GM23338 (cell line): ENCODE data around the gene SVOPL. TPM values are rescaled to one million over a fixed set of nuclear protein-coding genes. Genes with fewer than 3 reads are reported as not detected.

ENCODE experiments used
- ATAC-seq: fragments of 200-7000 bp; cut with Tn5 transposase; 3 replicates; pipeline ENCODE4 v1.9.1; 2020
- DNase-seq: peaks from one replicate; pipeline ENCODE4 v3.0.0-alpha.2; 2015; ENCODE audit warnings: low spot score
- H2AFZ ChIP-seq: fragments of 200-600 bp; sonication (generic); 2 replicates; pipeline ENCODE4 v1.8.0; 2016; ENCODE audit warnings: antibody characterized with exemption, mild to moderate bottlenecking, moderate library complexity
- H3F3A ChIP-seq: fragments of 200-600 bp; sonication (generic); replicated peaks from 2 replicates; pipeline ENCODE4 v1.8.0; 2017; ENCODE audit warnings: antibody characterized with exemption, mixed run types, low read depth
- H3K27ac ChIP-seq: fragments of 200-600 bp; sonication (generic); 2 replicates; pipeline ENCODE4 v1.6.1; 2016; ENCODE audit warnings: low read depth
- H3K27me3 ChIP-seq: fragments of 200-600 bp; sonication (generic); 2 replicates; pipeline ENCODE4 v1.8.0; 2016; ENCODE audit warnings: mild to moderate bottlenecking, mixed run types, moderate library complexity; ENCODE audit not compliant: insufficient read depth
- H3K36me3 ChIP-seq: fragments of 200-600 bp; sonication (generic); 2 replicates; pipeline ENCODE4 v1.8.0; 2016; ENCODE audit warnings: mild to moderate bottlenecking; ENCODE audit not compliant: insufficient read depth
- H3K4me1 ChIP-seq: fragments of 200-600 bp; sonication (generic); 2 replicates; pipeline ENCODE4 v1.8.0; 2016; ENCODE audit warnings: mild to moderate bottlenecking, moderate library complexity; ENCODE audit not compliant: insufficient read depth
- H3K4me2 ChIP-seq: fragments of 200-600 bp; sonication (generic); 2 replicates; pipeline ENCODE4 v1.7.1; 2017; ENCODE audit warnings: mixed run types
- H3K4me3 ChIP-seq: fragments of 200-600 bp; sonication (generic); 2 replicates; pipeline ENCODE4 v1.6.1; 2016; ENCODE audit warnings: mixed run types
- H3K79me2 ChIP-seq: fragments of 200-600 bp; sonication (generic); replicated peaks from 2 replicates; pipeline ENCODE4 v1.8.0; 2017; ENCODE audit warnings: mild to moderate bottlenecking; ENCODE audit not compliant: insufficient read depth
- H3K9me2 ChIP-seq: fragments of 200-600 bp; sonication (generic); 2 replicates; pipeline ENCODE4 v1.8.0; 2017; ENCODE audit not compliant: insufficient read depth
- H4K20me1 ChIP-seq: fragments of 200-600 bp; sonication (generic); replicated peaks from 2 replicates; pipeline ENCODE4 v1.8.0; 2017; ENCODE audit warnings: mild to moderate bottlenecking; ENCODE audit not compliant: insufficient read depth
- H3K27ac Mint-ChIP-seq: 2 replicates; pipeline ENCODE4 v1.8.0; 2020; ENCODE audit warnings: inconsistent platforms, mild to moderate bottlenecking, moderate library complexity, mixed read lengths
- H3K27me3 Mint-ChIP-seq: 3 replicates; pipeline ENCODE4 v1.8.0; 2022; ENCODE audit warnings: low read depth, mild to moderate bottlenecking, moderate library complexity, mixed read lengths, inconsistent platforms; ENCODE audit not compliant: insufficient read depth, poor library complexity
- H3K36me3 Mint-ChIP-seq: 3 replicates; pipeline ENCODE4 v1.8.0; 2021; ENCODE audit warnings: low read depth, mild to moderate bottlenecking, inconsistent platforms, moderate library complexity, mixed read lengths
- H3K4me1 Mint-ChIP-seq: 3 replicates; pipeline ENCODE4 v1.8.0; 2020; ENCODE audit warnings: mild to moderate bottlenecking, inconsistent platforms, mixed read lengths
- H3K4me3 Mint-ChIP-seq: 3 replicates; pipeline ENCODE4 v1.8.0; 2021; ENCODE audit warnings: moderate library complexity, mild to moderate bottlenecking, inconsistent platforms, mixed read lengths
- H3K9me3 Mint-ChIP-seq: 3 replicates; pipeline ENCODE4 v1.8.0; 2020; ENCODE audit warnings: moderate library complexity, mild to moderate bottlenecking, inconsistent platforms, mixed read lengths
- CREB1 ChIP-seq: fragments of 250-450 bp; sonication (Bioruptor Pico); IDR thresholded peaks from 2 replicates; pipeline ENCODE4 v1.5.0; 2020; ENCODE audit warnings: low read depth, mild to moderate bottlenecking, moderate library complexity
- CTCF ChIP-seq, 2 experiments: fragments of 200-600 bp in 1 of 2; sonication (generic) in 1 of 2; conservative IDR thresholded peaks; 2 replicates each; pipeline versions ENCODE4 v1.5.1 to v1.6.1; 2016 to 2017; ENCODE audit warnings: antibody characterized with exemption in 2 of 2, low read depth in 2 of 2, mild to moderate bottlenecking in 2 of 2, moderate library complexity in 1 of 2
- ETS1 ChIP-seq: IDR thresholded peaks from 2 replicates; pipeline ENCODE4 v1.6.1; 2016; ENCODE audit warnings: antibody characterized with exemption
- EZH2 ChIP-seq: fragments of 200-600 bp; sonication (generic); IDR thresholded peaks from one replicate; pipeline ENCODE4 v1.8.0; 2017; ENCODE audit warnings: antibody characterized with exemption, mild to moderate bottlenecking, low read depth; ENCODE audit not compliant: unreplicated experiment
- EZH2phosphoT487 ChIP-seq: fragments of 200-600 bp; sonication (generic); IDR thresholded peaks from one replicate; pipeline ENCODE4 v1.8.1; 2018; ENCODE audit warnings: antibody characterized with exemption; ENCODE audit not compliant: unreplicated experiment
- NANOG ChIP-seq: IDR thresholded peaks from 2 replicates; pipeline ENCODE4 v1.6.1; 2016; ENCODE audit warnings: antibody characterized with exemption, borderline replicate concordance
- REST ChIP-seq: IDR thresholded peaks from one replicate; pipeline ENCODE4 v1.6.1; 2018; ENCODE audit warnings: antibody characterized with exemption; ENCODE audit not compliant: unreplicated experiment
- STAT1 ChIP-seq: IDR thresholded peaks from one replicate; pipeline ENCODE4 v1.6.1; 2016; ENCODE audit warnings: antibody characterized with exemption; ENCODE audit not compliant: unreplicated experiment
- ZNF114 ChIP-seq: fragments of 250-450 bp; sonication (Bioruptor Pico); IDR thresholded peaks from 2 replicates; pipeline ENCODE4 v1.5.0; 2020; ENCODE audit warnings: mild to moderate bottlenecking, moderate library complexity
- ZNF331 ChIP-seq: fragments of 250-450 bp; sonication (Bioruptor Pico); IDR thresholded peaks from 2 replicates; pipeline ENCODE4 v1.5.0; 2020; ENCODE audit warnings: low read depth, mild to moderate bottlenecking, moderate library complexity
- polyA plus RNA-seq: library from polyadenylated mRNA; unstranded; fragments of >200 nt; fragmentation: Nextera tagmentation; extraction: Ambion mirVana; gene quantifications from 2 replicates; pipeline ENCODE4 v1.2.1, GENCODE V29; 2016
- total RNA-seq: library from RNA; depleted of rRNA; stranded (reverse); fragments of >200 nt; shearing (Covaris generic); gene quantifications from 2 replicates; pipeline ENCODE4 v1.2.3, GENCODE V29; 2014
- TF ChIP-seq, protein P1 (sequence below): fragments of 250-450 bp; sonication (Bioruptor Pico); IDR thresholded peaks from 2 replicates; pipeline ENCODE4 v1.5.0; 2020; ENCODE audit warnings: mild to moderate bottlenecking, moderate library complexity

SVOPL gene
- total and polyA plus RNA-seq, 2 experiments from 2014 or later: 1.4 to 2.1 TPM

- Mint-ChIP-seq H3K36me3 (no peaks in the 10 kb centered on the region; the same call in 2 of the 3 replicates), H3K4me3 (no peak overlapping the region), H3K4me1 (peaks cover 5% of the 10 kb centered on the region; the same call in 1 of the 3 replicates), H3K9me3 (no peaks in the 10 kb centered on the region), H3K27ac (no peak overlapping the region), H3K27me3 (peaks cover 6% of the 10 kb centered on the region)
- Histone ChIP-seq H3K4me3 (no peak overlapping the region), H4K20me1 (no peaks in the 10 kb centered on the region), H3K4me2 (no peak overlapping the region), H3K9me2 (no peaks in the 10 kb centered on the region), H3K4me1 (no peaks in the 10 kb centered on the region), H3K36me3 (no peaks in the 10 kb centered on the region), H3K79me2 (no peaks in the 10 kb centered on the region), H3K27ac (no peak overlapping the region), H3K27me3 (no peaks in the 10 kb centered on the region), H3F3A (no peaks in the 10 kb centered on the region), H2AFZ (no peak overlapping the region)
- ATAC-seq (no peak), DNase-seq (no peak)
- no peak for TF ChIP-seq CTCF (conservative IDR thresholded peaks at IDR 0.05; ENCODE audit: low read depth in 2 of 2)
- TF ChIP-seq STAT1: no peak
- TF ChIP-seq REST: no peak
- TF ChIP-seq ETS1: no peak
- TF ChIP-seq NANOG: no peak
- TF ChIP-seq ZNF114 (CRISPR knock-in tag): no peak
- no peak for TF ChIP-seq EZH2
- TF ChIP-seq EZH2phosphoT487: no peak
- TF ChIP-seq, protein P1, sequence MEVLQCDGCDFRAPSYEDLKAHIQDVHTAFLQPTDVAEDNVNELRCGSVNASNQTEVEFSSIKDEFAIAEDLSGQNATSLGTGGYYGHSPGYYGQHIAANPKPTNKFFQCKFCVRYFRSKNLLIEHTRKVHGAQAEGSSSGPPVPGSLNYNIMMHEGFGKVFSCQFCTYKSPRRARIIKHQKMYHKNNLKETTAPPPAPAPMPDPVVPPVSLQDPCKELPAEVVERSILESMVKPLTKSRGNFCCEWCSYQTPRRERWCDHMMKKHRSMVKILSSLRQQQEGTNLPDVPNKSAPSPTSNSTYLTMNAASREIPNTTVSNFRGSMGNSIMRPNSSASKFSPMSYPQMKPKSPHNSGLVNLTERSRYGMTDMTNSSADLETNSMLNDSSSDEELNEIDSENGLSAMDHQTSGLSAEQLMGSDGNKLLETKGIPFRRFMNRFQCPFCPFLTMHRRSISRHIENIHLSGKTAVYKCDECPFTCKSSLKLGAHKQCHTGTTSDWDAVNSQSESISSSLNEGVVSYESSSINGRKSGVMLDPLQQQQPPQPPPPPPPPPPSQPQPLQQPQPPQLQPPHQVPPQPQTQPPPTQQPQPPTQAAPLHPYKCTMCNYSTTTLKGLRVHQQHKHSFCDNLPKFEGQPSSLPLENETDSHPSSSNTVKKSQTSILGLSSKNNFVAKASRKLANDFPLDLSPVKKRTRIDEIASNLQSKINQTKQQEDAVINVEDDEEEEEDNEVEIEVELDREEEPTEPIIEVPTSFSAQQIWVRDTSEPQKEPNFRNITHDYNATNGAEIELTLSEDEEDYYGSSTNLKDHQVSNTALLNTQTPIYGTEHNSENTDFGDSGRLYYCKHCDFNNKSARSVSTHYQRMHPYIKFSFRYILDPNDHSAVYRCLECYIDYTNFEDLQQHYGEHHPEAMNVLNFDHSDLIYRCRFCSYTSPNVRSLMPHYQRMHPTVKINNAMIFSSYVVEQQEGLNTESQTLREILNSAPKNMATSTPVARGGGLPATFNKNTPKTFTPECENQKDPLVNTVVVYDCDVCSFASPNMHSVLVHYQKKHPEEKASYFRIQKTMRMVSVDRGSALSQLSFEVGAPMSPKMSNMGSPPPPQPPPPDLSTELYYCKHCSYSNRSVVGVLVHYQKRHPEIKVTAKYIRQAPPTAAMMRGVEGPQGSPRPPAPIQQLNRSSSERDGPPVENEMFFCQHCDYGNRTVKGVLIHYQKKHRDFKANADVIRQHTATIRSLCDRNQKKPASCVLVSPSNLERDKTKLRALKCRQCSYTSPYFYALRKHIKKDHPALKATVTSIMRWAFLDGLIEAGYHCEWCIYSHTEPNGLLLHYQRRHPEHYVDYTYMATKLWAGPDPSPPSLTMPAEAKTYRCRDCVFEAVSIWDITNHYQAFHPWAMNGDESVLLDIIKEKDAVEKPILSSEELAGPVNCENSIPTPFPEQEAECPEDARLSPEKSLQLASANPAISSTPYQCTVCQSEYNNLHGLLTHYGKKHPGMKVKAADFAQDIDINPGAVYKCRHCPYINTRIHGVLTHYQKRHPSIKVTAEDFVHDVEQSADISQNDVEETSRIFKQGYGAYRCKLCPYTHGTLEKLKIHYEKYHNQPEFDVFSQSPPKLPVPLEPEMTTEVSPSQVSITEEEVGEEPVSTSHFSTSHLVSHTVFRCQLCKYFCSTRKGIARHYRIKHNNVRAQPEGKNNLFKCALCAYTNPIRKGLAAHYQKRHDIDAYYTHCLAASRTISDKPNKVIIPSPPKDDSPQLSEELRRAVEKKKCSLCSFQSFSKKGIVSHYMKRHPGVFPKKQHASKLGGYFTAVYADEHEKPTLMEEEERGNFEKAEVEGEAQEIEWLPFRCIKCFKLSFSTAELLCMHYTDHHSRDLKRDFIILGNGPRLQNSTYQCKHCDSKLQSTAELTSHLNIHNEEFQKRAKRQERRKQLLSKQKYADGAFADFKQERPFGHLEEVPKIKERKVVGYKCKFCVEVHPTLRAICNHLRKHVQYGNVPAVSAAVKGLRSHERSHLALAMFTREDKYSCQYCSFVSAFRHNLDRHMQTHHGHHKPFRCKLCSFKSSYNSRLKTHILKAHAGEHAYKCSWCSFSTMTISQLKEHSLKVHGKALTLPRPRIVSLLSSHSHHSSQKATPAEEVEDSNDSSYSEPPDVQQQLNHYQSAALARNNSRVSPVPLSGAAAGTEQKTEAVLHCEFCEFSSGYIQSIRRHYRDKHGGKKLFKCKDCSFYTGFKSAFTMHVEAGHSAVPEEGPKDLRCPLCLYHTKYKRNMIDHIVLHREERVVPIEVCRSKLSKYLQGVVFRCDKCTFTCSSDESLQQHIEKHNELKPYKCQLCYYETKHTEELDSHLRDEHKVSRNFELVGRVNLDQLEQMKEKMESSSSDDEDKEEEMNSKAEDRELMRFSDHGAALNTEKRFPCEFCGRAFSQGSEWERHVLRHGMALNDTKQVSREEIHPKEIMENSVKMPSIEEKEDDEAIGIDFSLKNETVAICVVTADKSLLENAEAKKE: no peak
- TF ChIP-seq CREB1: no peak
- TF ChIP-seq ZNF331: no peak
These were observed 19.1 kb upstream of the SVOPL start for GRCh38 chr7:138720286-138720685.
